ENCODE results near the gene TNFRSF4.

DNA sequence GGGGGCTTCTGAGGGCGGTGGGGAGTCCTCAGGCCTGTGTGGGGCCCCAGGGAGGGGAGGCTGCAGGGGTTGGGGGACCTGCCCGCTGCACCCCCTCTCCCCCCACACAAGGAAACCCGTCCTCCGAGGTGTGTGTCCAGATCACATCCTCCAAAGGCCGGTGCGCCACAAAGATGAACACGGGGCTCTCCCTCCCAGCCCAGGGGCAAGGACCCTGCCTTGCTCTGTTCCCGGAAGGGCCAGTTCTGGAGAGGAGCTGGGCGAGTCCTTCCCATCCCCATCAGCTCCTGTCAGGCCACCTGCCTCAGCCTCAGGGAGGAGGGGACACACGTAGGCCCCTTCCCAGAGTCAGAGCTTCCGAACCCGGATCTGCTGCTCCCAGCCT is 42.8 kb downstream of the TNFRSF4 start:
- no peak for TF ChIP-seq TAF1 (IDR thresholded peaks at IDR 0.05; ENCODE audit: low read depth, low read length)
- TF ChIP-seq EZH2 (IDR thresholded peaks at IDR 0.05; ENCODE audit: low read depth, low read length, severe bottlenecking), result no peak
- no peak for TF ChIP-seq YY1 (IDR thresholded peaks at IDR 0.05; ENCODE audit: low read depth, low read length)
- no peak for TF ChIP-seq SP1 (IDR thresholded peaks at IDR 0.05; ENCODE audit: low read depth, low read length)
- no peak for TF ChIP-seq RAD21 (IDR thresholded peaks at IDR 0.05 in 1 of 2, conservative IDR thresholded peaks at IDR 0.05 in 1 of 2; ENCODE audit: low read depth in 2 of 2, low read length in 2 of 2)
- TF ChIP-seq KDM5A (IDR thresholded peaks at IDR 0.05; ENCODE audit: low read length), result no peak
- no peak for TF ChIP-seq CTCF (IDR thresholded peaks at IDR 0.05; ENCODE audit: control extremely low read depth in 1 of 3, insufficient read depth in 1 of 3, low read depth in 1 of 3, low read length in 3 of 3)
